GM19438 (cell line): Measurements from ENCODE around the gene ADGRG3.

Experiments
- ATAC-seq: cut with Tn5 transposase; IDR thresholded peaks from one replicate; pipeline ENCODE4 v1.9.1; 2021; ENCODE audit warnings: low read depth; ENCODE audit not compliant: unreplicated experiment

The ADGRG3 gene

DNA sequence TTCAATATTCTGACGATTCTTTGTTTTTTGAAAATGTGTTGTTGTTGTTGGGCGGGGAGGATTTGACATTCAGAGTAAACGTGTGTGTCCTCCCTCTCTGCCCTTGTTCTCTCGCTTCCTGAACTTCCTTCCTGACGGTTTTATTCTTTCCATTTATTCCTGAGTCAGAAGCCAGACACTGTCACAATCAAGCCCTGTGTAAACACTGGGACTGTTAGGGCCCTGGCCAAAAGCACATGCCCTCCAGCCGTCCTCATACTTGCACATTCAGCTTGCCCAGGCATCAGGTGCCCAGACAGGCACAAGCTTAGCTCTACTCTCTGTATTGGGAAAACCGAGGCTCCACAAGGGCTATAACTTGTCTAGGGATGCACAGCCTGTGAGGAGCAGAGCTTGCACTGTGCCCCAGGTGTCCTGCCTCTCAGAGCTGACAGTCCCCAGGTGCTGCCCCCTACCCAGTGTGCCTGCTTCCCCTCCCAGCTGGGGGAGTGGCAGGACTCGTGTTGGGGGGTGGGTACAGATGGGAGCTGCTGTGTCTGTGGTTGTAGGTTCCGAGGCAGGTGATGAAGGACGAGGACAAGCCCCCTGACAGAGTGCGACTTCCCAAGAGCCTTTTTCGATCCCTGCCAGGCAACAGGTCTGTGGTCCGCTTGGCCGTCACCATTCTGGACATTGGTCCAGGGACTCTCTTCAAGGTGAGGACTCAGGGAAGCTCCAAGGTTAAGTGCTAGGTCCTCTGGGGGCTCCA, 9.7 kb downstream of the ADGRG3 start:
- no peak for ATAC-seq

DNA sequence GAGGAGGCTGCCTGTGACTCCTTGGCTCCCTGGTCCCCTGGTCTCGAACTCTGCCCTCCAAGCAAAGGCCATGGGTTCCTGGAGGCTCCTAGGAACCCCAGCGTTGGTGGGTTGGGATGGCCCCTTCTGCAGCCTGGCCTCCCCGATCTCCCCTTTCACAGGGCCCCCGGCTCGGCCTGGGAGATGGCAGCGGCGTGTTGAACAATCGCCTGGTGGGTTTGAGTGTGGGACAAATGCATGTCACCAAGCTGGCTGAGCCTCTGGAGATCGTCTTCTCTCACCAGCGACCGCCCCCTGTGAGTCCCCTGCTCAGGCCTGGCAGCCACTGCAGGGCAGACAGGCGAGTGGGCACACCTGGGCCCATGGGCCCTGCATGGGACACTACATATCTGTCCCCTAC, 10.9 kb downstream of the ADGRG3 start:
- ATAC-seq: no peak

DNA sequence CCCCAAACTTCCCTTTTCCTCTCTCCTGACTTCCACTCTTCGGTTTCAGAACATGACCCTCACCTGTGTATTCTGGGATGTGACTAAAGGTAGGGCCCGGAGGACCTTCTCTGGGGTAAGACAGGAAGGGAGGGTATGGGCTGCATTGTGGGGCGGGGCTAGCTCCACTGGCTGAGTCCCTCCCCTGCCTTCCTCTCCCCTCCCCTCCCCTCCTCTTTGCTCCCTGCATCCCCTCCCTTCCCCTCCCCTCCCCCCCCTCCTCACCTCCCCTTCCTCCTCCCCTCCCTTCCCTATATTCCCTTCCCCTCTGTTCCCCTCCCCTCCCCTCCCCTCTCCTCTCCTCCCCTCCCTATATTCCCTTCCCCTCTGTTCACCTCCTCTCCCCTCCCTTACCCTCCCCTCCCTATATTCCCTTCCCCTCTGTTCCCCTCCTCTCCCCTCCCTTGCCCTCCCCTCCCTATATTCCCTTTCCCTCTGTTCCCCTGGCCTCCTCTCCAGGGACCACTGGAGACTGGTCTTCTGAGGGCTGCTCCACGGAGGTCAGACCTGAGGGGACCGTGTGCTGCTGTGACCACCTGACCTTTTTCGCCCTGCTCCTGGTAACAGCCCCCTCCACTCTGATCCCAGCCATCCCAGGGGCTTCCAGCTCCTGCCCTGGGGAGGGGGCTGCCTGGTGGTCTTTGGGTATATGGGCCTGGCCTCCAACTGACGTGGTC, 11.8 kb downstream of the ADGRG3 start:
- ATAC-seq: no peak

DNA sequence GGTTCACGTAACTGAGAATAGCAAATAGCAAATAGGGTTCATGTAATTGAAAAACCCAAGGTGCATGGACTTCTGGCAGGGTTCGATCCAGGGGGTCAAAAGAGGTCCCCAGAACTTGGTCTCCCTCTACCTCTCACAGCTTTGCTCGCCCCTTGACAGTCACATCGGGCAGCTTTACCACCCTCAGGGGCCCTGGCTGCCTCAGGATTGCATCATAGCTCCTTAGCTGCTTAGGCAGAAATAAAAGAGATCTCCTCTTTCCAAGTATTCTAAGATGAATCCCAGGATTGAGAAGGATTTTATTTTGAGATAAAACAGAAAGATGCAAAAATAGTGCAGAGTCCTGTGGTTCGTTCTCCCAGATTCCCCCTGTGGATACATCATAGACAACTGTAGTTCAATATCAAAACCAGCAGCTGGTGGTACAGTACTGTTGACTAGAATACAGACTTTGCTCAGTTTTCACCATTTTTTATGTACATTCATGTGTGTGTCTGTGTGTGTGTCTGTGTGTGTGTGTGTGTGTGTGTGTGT, 12.8 kb downstream of the ADGRG3 start:
- ATAC-seq: no peak

DNA sequence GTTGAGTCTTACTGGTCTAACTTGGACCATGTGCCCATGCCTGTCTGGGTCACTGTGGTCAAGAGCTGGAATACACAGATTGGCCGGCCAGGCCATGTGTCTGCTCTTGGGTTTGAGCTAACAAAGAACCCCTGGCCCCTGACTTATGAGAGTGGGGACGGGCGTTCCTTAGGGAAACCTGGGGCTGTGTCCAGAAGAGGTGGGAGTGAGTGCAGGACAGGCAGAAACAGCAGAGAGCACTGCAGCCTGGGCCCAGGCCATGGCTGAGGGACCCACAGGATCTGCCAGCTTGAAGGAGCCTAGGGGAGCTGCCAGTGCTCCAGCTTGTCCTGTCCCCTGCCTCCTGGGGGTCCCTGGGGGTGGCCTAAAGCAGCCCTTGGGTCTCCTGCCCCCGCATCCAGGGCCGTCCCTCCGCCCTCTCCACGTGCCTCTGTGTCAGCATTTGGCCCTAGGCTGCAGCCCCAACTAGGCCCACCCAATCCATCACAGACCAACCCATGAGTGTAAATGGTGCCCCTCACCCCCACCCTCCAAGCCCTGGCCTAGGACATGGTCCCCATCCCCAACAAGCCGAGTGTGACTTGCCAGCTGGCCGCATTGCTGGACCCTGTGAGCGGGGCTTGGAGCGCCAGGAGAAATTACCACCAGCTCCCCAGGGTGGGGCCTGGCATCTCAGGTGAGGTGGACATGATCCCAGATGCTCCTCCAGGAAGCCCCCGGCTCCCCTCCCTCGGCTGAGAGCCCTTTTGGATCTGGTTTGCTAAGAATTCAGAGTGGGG, 14.0 kb downstream of the ADGRG3 start:
- ATAC-seq: no peak

DNA sequence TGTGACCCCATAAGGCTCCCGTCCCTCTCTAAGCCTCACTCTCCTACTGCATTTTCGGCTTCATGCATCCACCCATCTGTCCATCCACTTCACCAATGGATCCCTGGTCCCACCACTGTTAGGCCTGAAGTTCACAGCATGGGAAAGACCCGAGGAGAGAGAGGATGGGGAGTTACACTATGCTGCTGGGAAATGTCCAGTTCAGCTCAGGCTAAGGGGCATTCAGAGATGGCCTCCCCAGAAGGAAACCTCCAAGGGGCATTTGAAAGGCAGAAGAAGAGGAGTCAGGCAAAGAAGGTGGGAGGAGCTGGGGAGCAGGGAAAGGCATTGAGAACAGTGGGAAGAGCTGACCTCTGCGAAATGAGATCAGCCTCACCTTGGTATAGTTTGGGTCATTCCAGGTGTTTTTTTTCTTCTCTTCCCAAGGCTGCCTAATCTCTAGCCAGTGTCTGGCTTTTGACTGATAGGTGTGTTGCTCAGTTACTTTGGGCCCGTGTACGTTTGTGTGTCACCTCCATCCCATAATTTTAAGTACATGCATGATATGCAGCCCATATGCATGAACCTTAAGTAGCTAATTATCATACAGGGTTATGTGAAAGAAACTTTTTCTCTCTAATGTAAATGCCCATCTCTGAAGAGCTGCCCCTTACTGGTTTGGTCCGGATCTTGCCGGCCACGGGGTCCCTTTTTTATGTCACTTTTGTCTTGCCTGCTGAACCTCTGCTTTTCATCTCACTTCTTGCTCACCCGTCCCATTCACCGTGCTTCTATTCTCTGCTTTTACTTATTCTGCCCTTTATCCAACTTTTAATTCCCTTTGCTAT, 14.9 kb downstream of the ADGRG3 start:
- ATAC-seq: no peak

DNA sequence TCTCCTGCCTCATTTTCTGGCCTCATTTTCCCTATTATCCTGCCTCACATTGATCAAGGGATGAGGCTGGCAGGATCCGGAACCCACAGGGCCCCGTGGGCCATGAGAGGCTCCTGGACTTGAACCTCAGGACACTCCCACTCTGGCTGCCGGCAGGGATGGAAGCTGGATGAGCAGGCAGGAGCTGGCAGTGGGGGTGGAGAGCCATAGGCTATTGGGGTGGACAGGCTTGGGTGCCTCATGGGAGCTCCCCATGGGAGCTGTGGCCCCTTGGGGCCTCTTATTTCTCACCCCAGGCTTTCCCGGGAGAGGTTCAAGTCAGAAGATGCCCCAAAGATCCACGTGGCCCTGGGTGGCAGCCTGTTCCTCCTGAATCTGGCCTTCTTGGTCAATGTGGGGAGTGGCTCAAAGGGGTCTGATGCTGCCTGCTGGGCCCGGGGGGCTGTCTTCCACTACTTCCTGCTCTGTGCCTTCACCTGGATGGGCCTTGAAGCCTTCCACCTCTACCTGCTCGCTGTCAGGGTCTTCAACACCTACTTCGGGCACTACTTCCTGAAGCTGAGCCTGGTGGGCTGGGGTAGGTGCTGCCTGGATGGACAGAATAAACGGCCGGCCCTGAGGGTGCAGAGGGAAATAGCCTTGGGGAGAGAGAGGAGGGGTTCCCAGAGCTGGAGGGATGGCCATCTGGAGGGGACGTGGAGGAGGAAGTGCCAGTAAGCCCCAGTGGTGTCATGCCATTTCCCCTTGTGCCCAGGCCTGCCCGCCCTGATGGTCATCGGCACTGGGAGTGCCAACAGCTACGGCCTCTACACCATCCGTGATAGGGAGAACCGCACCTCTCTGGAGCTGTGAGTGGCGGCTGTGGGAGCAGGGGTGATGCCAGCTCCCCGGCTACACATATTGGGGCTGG, 15.8 kb downstream of the ADGRG3 start:
- no peak for ATAC-seq

DNA sequence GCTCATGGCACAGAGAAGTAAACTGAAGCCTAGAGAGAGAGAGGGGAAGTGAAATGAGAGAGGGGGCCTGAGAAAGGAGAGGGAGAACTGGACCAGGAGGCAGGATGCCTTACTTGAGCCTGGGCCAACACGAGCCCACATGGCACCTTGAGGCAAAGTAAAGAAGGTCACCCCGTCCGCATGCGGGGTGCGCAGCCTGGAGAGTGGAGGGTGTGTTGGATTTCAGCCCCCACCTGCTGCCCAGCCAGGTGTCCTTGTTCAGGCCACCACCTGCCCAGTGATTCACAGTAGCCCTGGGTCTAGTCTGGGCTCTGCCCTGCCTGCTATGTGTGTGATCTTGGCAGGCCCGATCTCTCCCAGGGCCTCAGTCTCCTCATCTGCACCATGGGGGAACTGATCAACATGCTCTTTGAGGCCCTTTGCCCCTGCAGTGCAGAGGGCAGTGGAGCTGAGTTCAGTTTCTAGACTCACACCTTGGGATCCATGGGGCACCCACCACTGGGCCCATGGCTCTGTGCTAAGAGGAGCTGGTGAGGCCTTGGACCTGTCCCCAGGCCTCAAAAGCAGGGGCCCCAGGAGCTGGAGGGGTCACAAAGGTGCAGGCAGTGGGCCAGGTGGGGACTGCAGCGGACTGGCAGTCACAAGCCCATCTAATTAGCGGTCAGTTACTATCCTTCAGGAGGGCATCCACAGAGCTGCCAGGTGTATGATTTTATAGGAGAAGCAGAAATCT, 16.7 kb downstream of the ADGRG3 start:
- no peak for ATAC-seq

DNA sequence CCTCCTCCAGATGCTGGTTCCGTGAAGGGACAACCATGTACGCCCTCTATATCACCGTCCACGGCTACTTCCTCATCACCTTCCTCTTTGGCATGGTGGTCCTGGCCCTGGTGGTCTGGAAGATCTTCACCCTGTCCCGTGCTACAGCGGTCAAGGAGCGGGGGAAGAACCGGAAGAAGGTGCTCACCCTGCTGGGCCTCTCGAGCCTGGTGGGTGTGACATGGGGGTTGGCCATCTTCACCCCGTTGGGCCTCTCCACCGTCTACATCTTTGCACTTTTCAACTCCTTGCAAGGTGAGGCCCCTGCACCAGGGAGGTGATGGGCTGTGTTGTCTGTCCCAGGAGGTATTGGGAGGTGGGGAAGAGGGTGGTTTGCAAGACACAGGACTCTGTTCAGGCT, 17.5 kb downstream of the ADGRG3 start:
- ATAC-seq: no peak

DNA sequence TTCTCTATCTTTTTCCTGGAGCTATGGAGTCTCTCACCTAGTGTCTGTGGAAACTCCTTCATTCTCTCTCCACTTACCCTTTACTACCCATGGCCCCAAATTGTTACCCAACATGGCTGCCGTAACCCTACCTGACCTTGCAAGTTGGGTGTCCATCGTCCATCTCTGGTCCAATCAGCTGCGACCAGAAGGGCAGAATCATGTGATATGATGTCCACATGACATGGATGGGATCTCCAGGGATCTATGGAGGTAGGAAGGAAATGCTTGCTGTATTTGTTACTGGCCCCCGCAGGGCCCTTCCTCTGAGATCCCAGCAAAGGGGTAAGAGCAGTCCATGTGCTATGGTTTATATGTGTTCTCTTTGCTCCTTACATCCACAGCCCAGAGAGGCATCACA, 18.5 kb downstream of the ADGRG3 start:
- ATAC-seq: no peak

DNA sequence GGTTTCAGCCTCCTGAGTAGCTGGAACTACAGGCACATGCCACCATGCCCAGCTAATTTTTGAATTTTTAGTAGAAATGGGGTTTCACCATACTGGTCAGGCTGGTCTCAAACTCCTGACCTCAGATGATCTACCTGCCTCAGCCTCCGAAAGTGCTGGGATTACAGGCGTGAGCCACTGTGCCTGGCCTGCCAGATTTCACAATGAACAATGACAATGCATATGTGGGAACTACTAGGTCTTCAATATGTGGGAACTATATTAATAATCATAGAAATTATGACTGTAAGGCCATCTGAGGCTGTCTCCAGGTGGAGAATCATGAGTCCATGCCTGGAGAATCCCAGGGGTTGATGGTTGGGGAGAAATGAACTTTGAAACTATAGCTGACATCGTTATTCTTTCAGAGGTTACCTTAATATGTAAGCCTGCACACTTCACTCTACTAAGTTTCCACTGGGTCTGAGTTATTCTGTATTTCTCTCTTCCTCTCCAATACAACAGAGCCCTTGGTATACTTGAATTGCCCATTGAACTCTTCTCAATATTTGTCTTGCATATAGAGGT, 19.3 kb downstream of the ADGRG3 start:
- no peak for ATAC-seq

DNA sequence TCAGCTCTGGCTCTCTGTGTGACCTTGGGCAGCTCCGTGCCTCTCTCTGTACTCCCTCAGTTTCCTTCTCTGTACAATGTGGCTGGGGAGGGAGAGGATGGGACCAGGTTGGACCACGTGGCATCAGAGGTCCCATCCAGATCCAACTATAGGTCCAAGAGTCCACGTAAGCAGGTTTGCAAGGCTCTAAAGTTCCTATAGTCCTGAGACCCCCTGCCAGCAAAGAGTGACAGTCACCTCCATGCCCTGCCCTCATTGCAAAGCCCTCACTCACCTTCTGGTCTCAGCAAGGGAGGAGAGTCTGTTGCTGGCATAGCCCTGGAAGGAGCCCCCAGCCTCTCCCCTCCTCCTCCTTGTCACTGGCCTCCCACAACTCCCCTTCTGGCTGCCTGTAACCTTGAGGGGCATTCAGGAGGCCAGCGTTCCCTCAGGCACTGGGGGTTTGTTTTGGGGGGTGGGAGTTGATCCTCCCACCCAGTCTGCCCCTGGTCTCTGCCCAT, 20.4 kb downstream of the ADGRG3 start:
- no peak for ATAC-seq

DNA sequence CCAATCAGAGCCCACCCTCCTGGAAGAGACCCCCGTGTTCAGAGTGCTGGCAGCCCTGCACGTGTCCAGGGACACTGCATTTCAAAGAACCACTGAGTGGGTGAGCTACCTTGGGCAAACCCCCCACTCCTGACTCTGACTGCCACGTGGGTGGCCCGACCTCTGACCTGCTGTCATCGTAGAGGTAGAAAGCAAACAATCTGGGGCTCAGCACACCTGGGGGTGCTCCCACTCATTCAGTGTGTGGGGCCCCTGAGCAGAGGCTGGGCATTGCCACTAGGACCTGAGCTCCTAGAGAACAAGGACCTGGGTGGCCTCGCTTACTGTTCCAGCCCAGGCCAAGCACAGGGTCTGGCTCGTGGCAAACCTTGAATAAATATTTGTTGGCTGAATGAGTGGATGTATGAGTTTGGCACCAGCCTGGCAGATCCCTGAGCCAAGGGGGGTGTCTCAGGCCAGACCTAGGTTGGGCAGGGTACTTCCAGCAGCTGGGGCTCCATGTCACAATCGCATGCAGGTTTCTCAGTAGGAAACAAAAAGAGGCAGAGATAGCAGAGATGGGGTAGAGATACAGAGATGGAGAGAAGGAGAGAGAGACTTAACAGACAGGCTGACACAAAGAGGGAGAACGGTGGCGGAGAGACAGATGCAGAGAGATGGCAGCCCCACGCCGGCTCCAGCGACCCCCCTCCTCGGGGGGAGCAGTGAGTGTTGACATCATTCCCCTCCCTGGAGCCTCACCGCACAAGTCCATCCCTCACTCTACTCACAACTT, 21.1 kb downstream of the ADGRG3 start:
- no peak for ATAC-seq

DNA sequence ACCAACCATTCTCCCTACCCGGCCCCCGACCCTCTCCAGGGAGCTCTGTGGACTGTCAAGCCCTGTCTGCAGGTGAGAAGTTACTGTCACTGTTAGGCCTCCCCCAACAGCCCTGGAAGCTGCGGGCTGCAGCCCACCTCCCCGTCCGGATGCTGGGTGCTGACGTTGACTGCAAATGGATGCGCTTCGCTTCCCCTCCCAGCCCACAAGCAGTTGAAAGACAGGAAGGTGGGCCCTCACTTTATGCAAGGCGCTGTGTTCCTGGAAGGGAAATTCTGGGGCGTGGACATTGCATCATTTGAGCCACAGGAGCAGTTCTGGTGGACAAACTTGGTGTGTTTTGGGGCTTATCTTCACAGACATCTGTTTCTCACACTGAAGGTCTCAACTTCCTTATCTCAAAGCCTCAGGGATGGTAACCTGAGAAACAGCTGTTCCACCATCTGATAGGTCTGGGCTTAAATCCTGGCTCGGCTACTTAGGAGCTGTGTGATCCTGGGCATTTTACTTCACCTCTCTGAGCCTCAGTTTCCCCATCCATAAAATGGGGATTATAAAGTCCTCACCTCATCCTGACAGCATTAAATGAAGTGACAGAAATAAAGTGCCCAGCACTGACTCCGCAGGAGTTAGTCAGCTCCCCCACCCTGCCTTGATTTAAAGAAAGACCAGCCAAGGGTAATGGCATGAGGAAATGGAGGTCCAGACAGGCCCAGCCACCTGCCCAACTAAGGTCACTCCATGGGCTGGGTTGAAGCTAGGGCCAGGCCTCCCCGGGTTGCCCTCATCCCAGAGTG, 21.9 kb downstream of the ADGRG3 start:
- peak; percentile 77 for ATAC-seq

DNA sequence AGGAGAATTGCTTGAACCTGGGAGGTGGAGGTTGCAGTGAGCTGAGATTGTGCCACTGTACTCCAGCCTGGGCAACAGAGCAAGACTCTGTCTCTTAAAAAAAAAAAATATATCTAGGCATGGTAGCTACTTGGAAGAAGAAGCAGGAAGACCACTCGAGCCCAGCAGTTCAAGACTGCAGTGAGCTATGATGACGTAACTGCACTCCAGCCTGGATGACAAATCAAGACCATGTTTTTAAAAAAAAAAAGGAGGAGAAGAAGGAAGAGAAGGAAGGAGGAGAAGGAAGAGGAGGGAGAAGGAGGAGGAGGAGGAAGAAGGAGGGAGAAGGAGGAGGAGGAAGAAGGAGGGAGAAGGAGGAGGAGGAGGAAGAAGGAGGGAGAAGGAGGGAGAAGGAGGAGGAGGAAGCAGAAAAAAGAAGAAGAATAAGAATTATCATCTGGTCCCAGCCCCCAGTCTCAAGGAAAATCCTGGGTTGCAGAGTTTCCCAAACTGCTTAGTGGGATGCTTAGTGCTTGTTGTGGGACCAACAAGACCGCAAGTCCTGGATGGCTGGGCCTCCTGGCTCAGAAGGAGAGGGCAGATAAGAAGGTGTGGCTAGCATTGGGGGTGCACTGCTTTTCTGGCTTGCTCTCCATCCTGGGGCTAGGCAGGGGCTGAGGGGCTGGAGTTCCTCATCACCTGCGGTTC, 22.8 kb downstream of the ADGRG3 start:
- no peak for ATAC-seq

DNA sequence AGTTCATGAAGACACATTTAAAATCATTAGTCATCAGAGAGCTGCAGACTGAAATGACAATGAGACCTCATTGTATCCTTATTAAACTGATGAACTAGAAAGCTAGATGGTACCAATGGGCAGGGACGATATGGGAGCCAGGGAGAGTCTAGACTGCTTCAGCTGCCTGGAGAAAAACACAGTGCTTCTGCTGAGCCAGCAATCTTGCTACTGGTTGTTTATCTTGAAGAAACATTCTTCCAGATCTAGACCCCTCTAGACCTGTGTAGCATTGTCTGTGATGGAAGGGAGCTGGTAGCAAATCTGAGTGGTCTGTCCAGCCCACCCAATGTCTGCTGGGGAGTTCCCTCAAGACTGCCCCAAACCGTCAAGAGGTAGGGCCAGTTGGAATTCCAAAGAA, 24.5 kb downstream of the ADGRG3 start:
- no peak for ATAC-seq
